Activated CD8-positive, alpha-beta memory T cell treated with anti-CD3 and anti-CD28 coated beads, Interleukin-2, amount 10 ng/mL, durations not matched to agents 7 days and 5 days (primary cell): Measurements from ENCODE around the gene SLC10A7. TPM values are rescaled to one million over a fixed set of nuclear protein-coding genes. Genes with fewer than 3 reads are reported as not detected.

Source experiments
- ATAC-seq: fragments of 150-1000 bp; cut with Tn5 transposase; one replicate; pipeline ENCODE4 v1.10.0; 2021; ENCODE audit warnings: moderate library complexity
- CTCF ChIA-PET: fragments of 350-600 bp; sonication (Branson Sonifier 250); formaldehyde crosslinking; loops from one replicate; lab custom pipeline; 2021; ENCODE audit warnings: antibody characterized with exemption; lab: Charles Lee
- DNase-seq: peaks from one replicate; pipeline ENCODE4 v3.0.0-alpha.2; 2020
- H3K27ac Mint-ChIP-seq: one replicate; pipeline ENCODE4 v1.8.0; 2021; ENCODE audit warnings: mild to moderate bottlenecking, mixed read lengths
- H3K27me3 Mint-ChIP-seq: one replicate; pipeline ENCODE4 v1.8.0; 2021; ENCODE audit warnings: mixed read lengths
- H3K36me3 Mint-ChIP-seq: one replicate; pipeline ENCODE4 v1.8.0; 2021; ENCODE audit warnings: mild to moderate bottlenecking, mixed read lengths
- H3K4me1 Mint-ChIP-seq: one replicate; pipeline ENCODE4 v1.8.0; 2021; ENCODE audit warnings: mixed read lengths
- H3K4me3 Mint-ChIP-seq: one replicate; pipeline ENCODE4 v1.8.0; 2021; ENCODE audit warnings: mild to moderate bottlenecking, moderate library complexity, mixed read lengths
- H3K9me3 Mint-ChIP-seq: one replicate; pipeline ENCODE4 v1.8.0; 2022; ENCODE audit warnings: low read depth, mixed read lengths
- total RNA-seq, 2 experiments: library from RNA; stranded (reverse); gene quantifications; one replicate each; pipeline ENCODE4 v1.2.3, GENCODE V29; 2021

SLC10A7 gene
- total RNA-seq, result 10 to 100 TPM; 21.4 to 23.9 TPM

GRCh38 chr4:146521541-146522097 lies at the start of gene SLC10A7:
TSS of gene SLC10A7 (minus strand) at chr4:146521940. CDS start at chr4:146521717, 223 bp downstream.
- Mint-ChIP-seq H3K9me3 (no peaks in the 10 kb centered on the region), H3K27me3 (no peaks in the 10 kb centered on the region), H3K27ac (no peak within 1 kb of the TSS), H3K36me3 (peaks cover 4% of the 10 kb centered on the region), H3K4me1 (peaks cover 20% of the 10 kb centered on the region), H3K4me3 (no peak within 1 kb of the TSS)
- ATAC-seq (peak; percentile 86), DNase-seq (peak; percentile 82)
- CTCF ChIA-PET, result no interaction called here

- H3K4me1 Mint-ChIP-seq, result no peaks in the 10 kb centered on the region
- ATAC-seq (no peak), DNase-seq (no peak)
- peaks cover 3% of the 10 kb centered on the region for H3K27me3 Mint-ChIP-seq
- no peaks in the 10 kb centered on the region for H3K36me3 Mint-ChIP-seq
- CTCF ChIA-PET, result no interaction called here
- no peak overlapping the region for H3K27ac Mint-ChIP-seq
- no peak overlapping the region for H3K4me3 Mint-ChIP-seq
- H3K9me3 Mint-ChIP-seq, result no peaks in the 10 kb centered on the region
These were observed 45.7 kb upstream of the SLC10A7 start for GRCh38 chr4:146567396-146567795.

- CTCF ChIA-PET, result no interaction called here
- no peak overlapping the region for H3K4me3 Mint-ChIP-seq
- DNase-seq (no peak), ATAC-seq (no peak)
- H3K9me3 Mint-ChIP-seq, result no peaks in the 10 kb centered on the region
- peaks cover 9% of the 10 kb centered on the region for H3K27me3 Mint-ChIP-seq
- H3K27ac Mint-ChIP-seq, result no peak overlapping the region
- H3K4me1 Mint-ChIP-seq, result no peaks in the 10 kb centered on the region
- no peaks in the 10 kb centered on the region for H3K36me3 Mint-ChIP-seq
These were observed 42.8 kb upstream of the SLC10A7 start for GRCh38 chr4:146564492-146564891.

GRCh38 chr4:146550161-146550560 lies 28.4 kb upstream of the SLC10A7 start:
- Mint-ChIP-seq H3K27ac (no peak overlapping the region), H3K9me3 (no peaks in the 10 kb centered on the region), H3K4me3 (no peak overlapping the region), H3K27me3 (no peaks in the 10 kb centered on the region), H3K36me3 (no peaks in the 10 kb centered on the region), H3K4me1 (no peaks in the 10 kb centered on the region)
- ATAC-seq, result no peak
- CTCF ChIA-PET, result no interaction called here
- no peak for DNase-seq

DNA sequence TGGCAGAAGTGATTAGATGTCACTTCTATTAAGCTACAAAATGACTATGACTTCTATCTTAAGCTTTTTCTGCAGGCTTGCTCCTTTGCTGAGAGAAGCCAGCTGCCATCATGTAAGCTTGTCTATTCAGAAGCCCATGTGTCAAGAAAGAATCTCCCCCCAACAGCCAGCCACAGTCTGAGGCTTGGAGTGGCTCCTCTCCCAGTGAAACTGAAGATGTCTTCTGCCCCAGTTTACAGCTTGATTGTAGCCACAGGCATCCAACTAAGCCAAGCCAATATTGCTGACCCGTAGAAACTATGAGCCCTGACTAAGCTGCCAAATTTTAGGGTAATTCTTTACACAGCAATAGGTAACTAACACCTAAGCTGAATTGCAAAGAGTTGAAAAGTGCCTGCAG lies 26.7 kb upstream of the SLC10A7 start:
- Mint-ChIP-seq H3K27me3 (no peaks in the 10 kb centered on the region), H3K4me3 (no peak overlapping the region), H3K27ac (no peak overlapping the region), H3K4me1 (no peaks in the 10 kb centered on the region), H3K9me3 (peaks cover 3% of the 10 kb centered on the region), H3K36me3 (no peaks in the 10 kb centered on the region)
- CTCF ChIA-PET, result no interaction called here
- DNase-seq, result no peak
- no peak for ATAC-seq

GRCh38 chr4:146545102-146545501 lies 23.4 kb upstream of the SLC10A7 start:
- Mint-ChIP-seq H3K4me1 (no peaks in the 10 kb centered on the region), H3K27ac (no peak overlapping the region)
- no peak for ATAC-seq

DNA sequence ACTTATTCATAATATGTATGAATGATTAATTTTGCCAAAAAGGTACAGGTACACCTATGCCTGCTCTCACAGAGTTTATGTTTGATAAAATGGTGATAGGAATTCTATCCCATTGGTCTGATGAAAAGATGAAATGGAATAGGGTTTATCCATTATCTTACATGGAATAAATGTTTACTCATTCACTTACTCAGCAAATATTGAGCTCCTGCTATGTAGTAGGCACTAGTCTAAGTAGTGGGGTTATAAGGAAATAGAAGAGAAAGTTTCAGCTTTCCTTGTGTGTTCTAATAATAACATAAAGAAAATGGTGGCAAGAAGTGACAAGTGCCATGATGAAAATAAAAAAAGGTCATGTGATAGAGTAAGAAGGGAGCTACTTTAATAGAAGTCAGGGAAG lies 12.4 kb upstream of the SLC10A7 start:
- CTCF ChIA-PET, result no interaction called here
- no peak overlapping the region for H3K27ac Mint-ChIP-seq
- ATAC-seq, result no peak
- no peak for DNase-seq
- H3K4me3 Mint-ChIP-seq, result no peak overlapping the region
- no peaks in the 10 kb centered on the region for H3K4me1 Mint-ChIP-seq
- H3K9me3 Mint-ChIP-seq, result no peaks in the 10 kb centered on the region
- H3K36me3 Mint-ChIP-seq, result no peaks in the 10 kb centered on the region
- H3K27me3 Mint-ChIP-seq, result peaks cover 10% of the 10 kb centered on the region

More at GRCh38 chr4:146545102-146545501, 23.4 kb upstream of the SLC10A7 start:
- Mint-ChIP-seq H3K9me3 (peaks cover 5% of the 10 kb centered on the region), H3K36me3 (no peaks in the 10 kb centered on the region), H3K27me3 (peaks cover 22% of the 10 kb centered on the region), H3K4me3 (no peak overlapping the region)
- no peak for DNase-seq
- CTCF ChIA-PET, result no interaction called here

GRCh38 chr4:146525754-146526153 lies 4.0 kb upstream of the SLC10A7 start:
- Mint-ChIP-seq H3K9me3 (no peaks in the 10 kb centered on the region), H3K36me3 (no peaks in the 10 kb centered on the region), H3K4me3 (no peak overlapping the region), H3K27ac (no peak overlapping the region), H3K4me1 (peaks cover 14% of the 10 kb centered on the region), H3K27me3 (peaks cover 4% of the 10 kb centered on the region)
- CTCF ChIA-PET, result no interaction called here
- ATAC-seq (no peak), DNase-seq (no peak)

DNA sequence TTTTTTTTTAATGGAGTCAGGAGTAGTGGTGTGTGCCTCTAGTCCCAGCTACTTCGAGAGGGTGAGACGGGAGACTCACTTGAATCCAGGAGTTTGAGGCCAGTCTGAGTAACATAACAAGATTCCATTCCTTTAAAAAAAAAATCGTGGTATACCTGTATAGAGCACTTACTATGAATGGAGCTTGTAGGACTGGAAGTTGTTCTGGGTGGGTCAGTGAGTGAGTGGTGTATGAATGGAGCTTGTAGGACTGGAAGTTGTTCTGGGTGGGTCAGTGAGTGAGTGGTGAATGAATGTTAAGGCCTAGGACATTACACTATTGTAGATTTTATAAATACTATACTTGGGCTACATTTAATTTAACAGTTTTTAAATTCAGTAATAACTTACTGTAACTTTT lies 2.9 kb upstream of the SLC10A7 start:
- Mint-ChIP-seq H3K4me1 (peaks cover 14% of the 10 kb centered on the region), H3K36me3 (no peaks in the 10 kb centered on the region), H3K27me3 (no peaks in the 10 kb centered on the region), H3K4me3 (no peak overlapping the region), H3K27ac (no peak overlapping the region), H3K9me3 (no peaks in the 10 kb centered on the region)
- no peak for ATAC-seq
- DNase-seq, result no peak
- CTCF ChIA-PET, result no interaction called here

- H3K4me1 Mint-ChIP-seq, result peaks cover 18% of the 10 kb centered on the region
- H3K36me3 Mint-ChIP-seq, result no peaks in the 10 kb centered on the region
- no peak overlapping the region for H3K27ac Mint-ChIP-seq
- H3K9me3 Mint-ChIP-seq, result no peaks in the 10 kb centered on the region
- CTCF ChIA-PET, result interaction anchor here (1.1 kb wide), 1 partner anchor 903 kb away, joined by 3 read pairs; the partner anchor contains the start of gene MMAA
- no peak overlapping the region for H3K4me3 Mint-ChIP-seq
- H3K27me3 Mint-ChIP-seq, result no peaks in the 10 kb centered on the region
- DNase-seq, result no peak
- peak; percentile 23 for ATAC-seq
These were observed 1.1 kb upstream of the SLC10A7 start for GRCh38 chr4:146522869-146523205.

- H3K27ac Mint-ChIP-seq, result no peak overlapping the region
- no peaks in the 10 kb centered on the region for H3K27me3 Mint-ChIP-seq
- CTCF ChIA-PET, result interaction anchor here (1.1 kb wide), 1 partner anchor 903 kb away, joined by 3 read pairs; the partner anchor contains the start of gene MMAA
- H3K9me3 Mint-ChIP-seq, result no peaks in the 10 kb centered on the region
- peaks cover 20% of the 10 kb centered on the region for H3K4me1 Mint-ChIP-seq
- ATAC-seq (peak; percentile 87), DNase-seq (peak; percentile 89)
- peaks cover 4% of the 10 kb centered on the region for H3K36me3 Mint-ChIP-seq
- no peak overlapping the region for H3K4me3 Mint-ChIP-seq
These were observed 543 bp upstream of the SLC10A7 start for GRCh38 chr4:146522098-146522868.

DNA sequence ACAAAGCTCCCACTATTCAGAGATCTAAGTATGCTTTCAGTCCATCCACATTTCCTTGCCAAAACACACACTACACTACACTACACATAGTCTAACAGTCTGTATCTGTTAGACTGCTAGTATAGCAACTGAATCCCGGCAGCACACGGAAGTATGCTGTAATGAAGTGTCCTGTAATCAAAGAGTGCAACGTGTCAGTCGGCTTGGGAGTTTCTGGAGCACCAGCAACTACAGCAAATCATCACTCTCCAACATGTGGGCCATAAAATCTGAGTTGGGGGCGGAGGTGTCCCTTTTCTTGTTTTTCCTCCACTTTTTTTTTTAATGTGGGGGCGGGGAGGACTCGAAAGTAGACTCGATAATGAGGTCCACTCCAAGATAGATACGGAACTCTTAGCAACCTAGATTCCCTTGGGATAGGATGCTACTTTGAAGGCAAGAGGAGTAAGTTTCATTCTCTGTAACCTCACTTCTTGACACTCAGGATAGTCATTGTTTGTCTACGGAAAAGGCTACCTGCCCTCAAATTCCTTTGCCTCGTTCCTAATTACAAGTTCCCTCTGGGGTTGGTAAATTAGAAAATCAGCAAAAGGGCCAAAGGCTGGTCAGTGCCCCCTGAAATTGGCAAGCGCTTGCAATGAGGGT lies 722 bp downstream of the SLC10A7 start:
- peak; percentile 40 for ATAC-seq

GRCh38 chr4:146514651-146515357 lies 6.9 kb downstream of the SLC10A7 start:
- no peak for ATAC-seq
- H3K9me3 Mint-ChIP-seq, result no peaks in the 10 kb centered on the region
- CTCF ChIA-PET, result no interaction called here
- no peak overlapping the region for H3K4me3 Mint-ChIP-seq
- H3K36me3 Mint-ChIP-seq, result peaks cover 15% of the 10 kb centered on the region
- peaks cover 11% of the 10 kb centered on the region for H3K4me1 Mint-ChIP-seq
- no peaks in the 10 kb centered on the region for H3K27me3 Mint-ChIP-seq
- DNase-seq, result no peak
- no peak overlapping the region for H3K27ac Mint-ChIP-seq

More for the DNA sequence above, 722 bp downstream of the SLC10A7 start:
- peaks cover 5% of the 10 kb centered on the region for H3K36me3 Mint-ChIP-seq
- no peak overlapping the region for H3K27ac Mint-ChIP-seq
- CTCF ChIA-PET, result no interaction called here
- H3K27me3 Mint-ChIP-seq, result no peaks in the 10 kb centered on the region
- no peaks in the 10 kb centered on the region for H3K9me3 Mint-ChIP-seq
- no peak overlapping the region for H3K4me3 Mint-ChIP-seq
- H3K4me1 Mint-ChIP-seq, result peaks cover 20% of the 10 kb centered on the region
- DNase-seq, result peak; percentile 55
